ENCODE measurements around the gene RSAD2. TPM values are rescaled to one million over a fixed set of nuclear protein-coding genes. Genes with fewer than 3 reads are reported as not detected.
"Not testable (repeated sequence)": the region's sequence is repeated elsewhere in the genome, so short reads cannot be mapped to it uniquely, and the experiment has no call there.

RSAD2 gene
- total RNA-seq, 1 donor from 2014 or later: 34.2 TPM

DNA sequence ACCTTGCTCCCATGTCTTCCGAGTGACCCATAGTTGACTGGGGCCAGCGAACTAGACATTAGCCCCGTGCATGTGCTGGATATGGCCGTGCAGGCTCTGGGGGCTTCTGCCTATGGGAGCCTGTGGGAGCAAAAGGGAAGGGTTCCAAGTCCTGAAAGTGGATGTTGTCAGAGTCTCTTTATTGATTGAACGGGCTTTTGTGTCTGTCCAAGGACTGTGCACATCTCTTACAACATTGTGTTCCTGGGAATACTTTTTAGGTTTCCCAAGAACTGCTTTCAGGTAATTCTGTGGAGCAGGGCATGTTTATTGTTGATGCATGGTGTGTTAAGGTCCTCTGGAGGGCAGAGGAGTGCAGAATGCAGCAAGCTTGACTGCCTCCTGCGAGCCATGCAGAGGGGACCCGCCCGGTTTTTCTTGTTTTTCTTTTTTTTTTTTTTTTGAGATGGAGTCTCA, 44.7 kb downstream of the RSAD2 start:
- intact Hi-C loops (cut with micrococcal nuclease): no loop called here

DNA sequence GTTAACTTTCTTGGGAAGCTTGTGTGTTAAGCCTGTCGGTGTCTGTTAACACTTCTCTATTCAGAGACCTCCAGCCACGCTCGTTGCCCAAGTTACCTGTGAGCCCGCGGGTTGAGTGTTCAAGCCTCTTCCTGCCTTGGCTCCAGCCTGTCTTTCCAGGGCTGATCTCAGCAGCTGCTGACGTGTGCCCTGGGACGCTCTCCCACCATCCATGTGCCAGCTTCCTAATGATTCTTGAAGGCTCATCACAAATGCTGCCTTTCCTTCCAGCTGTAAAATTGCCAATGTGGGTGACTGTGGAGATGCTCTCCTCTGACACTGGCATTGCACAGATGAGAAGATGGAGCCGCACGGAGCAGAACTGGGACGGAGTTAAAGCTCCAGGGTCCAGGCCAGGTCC, 45.7 kb downstream of the RSAD2 start:
- intact Hi-C loops (cut with micrococcal nuclease): no loop called here

DNA sequence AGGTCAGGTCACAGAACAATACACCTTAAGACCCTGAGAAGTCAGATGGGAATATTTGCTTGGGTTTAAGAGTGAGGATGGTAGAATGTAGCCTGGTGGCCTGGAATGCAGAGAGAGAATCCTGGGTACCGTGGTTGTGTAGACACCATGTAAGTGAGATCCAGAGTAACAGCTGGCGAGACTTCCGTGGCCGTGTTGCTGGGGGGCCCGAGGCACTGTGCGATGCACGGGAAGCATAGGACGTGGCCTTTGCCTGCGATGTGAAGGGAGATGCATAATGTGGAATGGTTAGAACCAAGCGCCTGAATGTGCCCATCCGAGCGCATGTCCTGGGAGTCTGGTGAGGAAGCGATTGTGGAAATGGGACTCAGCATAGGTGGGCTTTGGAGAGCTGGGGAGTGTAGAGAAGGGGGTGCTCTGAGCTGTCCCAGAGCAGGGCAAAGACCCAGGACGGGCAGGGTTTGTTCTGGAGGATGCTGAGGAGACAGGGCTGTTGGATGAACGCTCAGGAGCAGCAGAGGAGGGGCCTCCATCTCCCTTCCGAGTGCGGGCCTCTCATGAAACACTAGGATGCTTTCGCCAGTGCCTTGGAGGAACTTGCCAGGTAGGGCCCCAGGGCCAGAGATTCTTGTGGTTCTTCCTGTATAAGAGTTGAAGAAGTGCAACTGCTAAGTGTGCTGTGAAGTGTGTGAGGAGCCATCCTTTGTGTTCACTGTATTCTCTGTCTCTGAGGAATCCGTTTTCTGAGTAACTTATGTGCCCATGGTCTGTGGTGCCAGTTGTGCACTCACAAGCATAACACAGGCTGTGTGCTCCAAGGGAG, 46.7 kb downstream of the RSAD2 start:
- intact Hi-C loops (cut with micrococcal nuclease): no loop called here

DNA sequence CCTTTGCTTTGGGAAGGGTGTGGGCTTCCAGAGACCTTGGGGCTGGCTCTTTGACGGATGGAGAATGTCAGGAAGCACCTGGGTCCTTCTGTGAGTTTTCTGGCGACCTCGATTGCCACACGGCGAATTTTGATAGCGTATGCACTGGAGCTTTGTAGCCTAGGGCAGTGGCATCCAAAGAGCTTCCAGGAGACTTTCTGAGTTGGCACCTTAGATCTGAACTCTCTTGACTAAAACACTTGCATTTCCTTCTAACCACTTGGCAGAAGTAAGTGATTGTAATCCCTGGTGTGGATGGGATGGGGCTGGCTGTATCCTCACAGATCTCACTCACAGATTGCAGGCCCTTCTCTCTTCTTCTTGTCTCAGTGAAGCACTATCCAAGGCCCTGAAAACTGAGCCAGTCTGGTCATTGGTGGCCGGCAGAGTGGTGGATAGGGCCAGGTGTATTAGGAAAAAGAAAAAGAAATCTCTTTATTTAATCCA, 47.4 kb downstream of the RSAD2 start:
- intact Hi-C loops (cut with micrococcal nuclease): no loop called here

DNA sequence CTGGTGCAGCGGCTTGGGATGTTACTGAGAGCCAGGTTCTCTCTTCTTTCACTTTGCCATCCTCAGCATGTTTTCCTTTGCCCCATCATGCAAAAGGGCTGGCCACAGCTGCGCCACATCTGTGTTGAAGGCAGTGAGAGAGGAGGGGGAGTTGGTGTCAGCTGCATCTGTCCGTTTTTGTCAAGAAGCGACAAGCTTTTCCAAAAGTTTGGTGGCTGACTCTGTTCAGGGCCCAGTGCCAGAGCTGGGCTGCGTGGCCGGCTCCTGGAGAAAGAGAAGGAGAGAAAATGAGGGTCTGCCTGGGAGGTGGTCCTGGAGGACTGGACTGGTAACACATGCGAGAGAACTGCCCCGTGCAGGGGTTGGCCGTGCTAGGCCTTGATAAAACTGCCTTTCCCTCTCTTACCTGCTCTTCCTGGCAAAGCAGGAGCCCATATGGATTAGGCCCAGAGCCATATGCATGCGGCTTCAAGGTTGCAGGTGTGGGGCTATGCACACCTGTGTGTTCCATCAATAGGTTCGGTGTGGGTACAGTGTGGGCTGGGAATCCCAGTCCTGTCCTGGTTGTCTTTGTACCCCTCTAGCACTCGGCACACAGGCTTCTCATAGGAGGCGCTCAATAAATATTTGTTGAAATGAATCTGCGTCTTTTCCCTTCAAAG, 48.6 kb downstream of the RSAD2 start:
- intact Hi-C loops (cut with micrococcal nuclease): no loop called here

DNA sequence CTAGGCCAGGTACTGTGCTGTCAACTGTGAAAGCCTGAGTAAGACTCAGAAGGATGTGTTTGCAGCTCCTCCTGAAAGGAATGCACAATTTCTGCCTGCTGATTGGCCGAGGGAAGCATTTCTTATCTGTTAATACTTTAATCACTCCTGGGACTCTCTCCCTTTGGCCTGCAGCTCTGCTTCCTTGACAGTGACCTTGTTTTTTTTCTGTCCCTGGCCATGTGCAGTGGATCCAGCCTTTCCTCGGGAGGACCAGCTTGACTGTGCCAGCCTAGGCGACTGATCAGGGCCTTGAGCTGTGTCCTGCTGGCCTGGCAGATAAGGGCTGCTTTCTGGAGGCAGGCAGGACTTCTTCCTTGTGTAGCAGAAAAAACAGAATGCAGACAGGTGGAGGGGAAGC, 49.6 kb downstream of the RSAD2 start:
- intact Hi-C loops (cut with micrococcal nuclease): no loop called here

DNA sequence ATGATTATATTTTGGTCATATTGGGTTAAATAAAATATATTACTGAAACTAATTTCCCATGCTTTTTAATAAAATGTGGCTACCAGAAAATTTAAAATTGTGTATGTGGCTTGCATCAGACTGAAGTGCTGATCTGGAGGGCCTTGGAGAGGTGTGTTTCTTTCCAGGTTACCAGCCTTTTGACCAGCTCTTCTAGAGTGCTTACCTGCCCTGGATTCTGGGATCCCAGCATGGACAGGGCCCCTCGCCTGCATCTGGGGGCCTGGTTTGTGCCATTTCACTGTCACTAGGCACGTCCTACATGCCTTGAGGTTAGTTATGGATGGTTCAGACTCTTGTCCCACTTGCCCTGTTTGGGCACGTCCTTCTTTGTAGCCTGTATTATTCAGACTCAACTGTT, 50.2 kb downstream of the RSAD2 start:
- intact Hi-C loops (cut with micrococcal nuclease): no loop called here

DNA sequence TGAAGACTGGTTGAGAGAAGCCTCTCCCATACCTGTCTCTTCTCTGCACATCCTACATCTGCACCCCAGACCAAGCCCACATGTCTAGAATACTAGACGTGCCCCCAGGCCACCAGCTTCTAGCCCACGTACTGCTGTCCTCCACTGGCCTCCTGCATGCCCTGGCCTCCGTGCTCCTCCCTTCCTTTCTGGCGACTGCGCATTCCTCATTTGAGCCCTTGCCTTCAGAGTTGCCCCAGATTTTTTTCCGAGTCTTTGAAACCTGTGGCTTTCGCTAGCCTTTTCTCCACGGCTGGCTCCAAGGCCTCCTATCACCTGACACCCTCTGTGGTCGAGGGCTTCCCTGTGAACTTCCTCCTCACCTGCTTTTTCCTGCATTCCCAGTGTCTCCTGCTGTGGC, 50.9 kb downstream of the RSAD2 start:
- intact Hi-C loops (cut with micrococcal nuclease): no loop called here

DNA sequence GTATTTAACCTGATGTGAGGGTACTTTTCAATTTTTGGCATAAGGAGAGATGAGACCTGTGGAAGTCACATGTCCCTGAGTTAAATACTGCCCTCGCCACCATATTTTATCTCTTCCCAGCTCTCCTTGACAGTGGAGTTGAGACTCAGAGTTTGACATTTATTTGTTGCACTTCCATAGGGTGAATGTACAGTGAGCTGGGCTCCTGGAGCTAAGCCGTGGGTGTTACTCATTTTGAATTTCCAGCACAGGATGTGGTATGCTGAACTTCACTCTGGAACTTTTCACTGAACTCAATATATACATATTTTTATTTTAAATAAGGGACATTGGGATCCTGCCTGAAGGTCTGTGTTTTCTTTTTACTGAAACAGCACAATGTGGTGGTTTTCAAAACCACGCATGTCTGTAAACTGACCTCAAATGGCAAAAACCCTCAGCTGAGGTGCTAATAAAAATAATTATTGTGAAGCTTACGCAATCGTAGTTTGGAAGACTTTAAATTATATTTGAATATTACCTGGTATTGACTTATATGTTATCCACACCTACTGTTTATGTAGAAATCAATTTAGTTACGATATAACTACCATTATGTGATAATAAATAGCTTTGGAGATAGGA, 51.7 kb downstream of the RSAD2 start:
- intact Hi-C loops (cut with micrococcal nuclease): no loop called here

DNA sequence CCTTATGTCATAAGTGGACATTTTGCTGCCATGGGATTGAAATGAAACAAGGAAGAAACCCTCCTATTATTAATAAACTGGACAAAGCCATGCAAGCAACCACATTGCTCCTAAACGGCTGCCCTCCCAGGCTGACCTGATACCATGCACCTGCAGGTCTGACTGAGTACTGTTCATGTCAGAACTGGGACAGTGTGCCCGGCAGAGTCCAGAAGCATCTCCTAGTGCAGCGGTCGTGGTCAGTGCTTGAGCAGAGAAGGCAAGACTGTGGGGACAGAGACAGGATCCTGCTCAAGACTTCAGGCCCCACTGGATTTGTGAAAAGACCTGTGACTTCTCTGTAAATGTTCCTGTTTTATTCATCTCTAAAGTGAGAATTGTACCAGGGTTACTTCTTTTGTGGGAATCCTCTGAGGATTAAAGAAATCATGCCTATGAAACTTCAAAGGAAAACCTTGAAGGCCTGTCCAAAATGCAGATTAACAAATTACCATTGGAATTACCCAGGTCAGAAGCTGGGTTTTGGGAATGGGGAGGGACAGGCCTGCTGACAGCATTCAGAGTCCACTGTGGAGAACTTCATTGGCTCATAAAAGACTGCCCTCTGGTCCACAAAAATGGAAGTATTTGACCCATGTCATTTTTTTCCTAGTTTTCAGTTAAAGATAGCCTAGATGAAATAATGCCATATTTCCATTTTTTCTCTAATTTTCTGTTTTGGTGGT, 53.5 kb downstream of the RSAD2 start:
- intact Hi-C loops (cut with micrococcal nuclease): no loop called here

DNA sequence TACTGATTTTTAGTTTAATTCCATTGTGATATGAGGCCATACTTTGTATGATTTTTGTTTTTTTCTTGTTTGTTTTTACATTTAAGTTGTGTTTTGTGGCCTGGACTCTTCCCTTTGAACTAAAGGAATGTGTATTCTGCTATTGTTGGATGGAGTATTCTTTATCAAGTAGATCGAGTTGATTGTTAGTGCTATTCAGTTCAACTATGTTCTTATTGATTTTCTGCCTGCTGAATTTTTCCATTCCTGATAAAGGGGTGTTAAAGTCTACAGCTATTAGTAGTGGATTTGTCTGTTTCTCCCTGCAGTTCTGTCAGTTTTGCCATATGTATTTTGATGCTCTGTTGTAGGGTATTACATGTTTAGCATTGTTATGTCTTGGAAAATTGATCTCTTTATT, 54.2 kb downstream of the RSAD2 start:
- intact Hi-C loops (cut with micrococcal nuclease): no loop called here

DNA sequence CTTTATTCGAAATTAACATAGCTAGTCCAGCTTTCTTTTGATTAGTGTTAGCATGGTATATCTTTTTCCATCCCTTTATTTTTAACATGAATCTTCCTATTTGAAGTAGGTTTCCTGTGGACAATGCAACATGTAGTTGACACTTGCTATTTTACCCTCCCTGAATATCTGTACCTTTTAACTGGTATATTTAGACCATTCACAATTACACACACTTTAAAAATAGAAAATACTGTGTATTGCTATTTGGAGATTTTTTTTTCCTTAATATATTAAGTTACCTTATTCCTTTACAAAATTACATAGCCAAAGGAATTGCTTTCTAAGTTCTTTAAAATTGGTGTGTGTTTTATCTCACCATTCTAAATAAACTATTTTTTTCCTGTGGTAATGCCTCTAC, 54.6 kb downstream of the RSAD2 start:
- intact Hi-C loops (cut with micrococcal nuclease): no loop called here

DNA sequence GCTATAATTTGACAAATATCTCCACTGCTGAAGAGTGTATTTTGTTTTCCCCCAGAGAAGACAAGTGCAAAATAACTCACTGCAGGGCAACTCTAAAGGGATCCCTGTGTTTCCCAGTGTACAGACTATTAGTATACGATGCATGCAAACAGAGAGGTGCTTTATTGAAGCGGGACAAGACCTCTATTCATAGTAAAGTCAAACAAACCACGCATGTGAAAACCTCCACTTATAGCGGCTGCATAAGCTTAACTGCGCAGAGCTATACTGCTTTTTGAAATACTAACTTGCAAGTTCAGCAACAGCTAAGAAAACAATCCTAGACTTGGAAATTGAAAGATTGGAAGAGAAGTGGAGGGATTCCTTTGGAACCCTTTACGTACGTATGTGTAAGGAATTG, 55.3 kb downstream of the RSAD2 start:
- intact Hi-C loops (cut with micrococcal nuclease): no loop called here

DNA sequence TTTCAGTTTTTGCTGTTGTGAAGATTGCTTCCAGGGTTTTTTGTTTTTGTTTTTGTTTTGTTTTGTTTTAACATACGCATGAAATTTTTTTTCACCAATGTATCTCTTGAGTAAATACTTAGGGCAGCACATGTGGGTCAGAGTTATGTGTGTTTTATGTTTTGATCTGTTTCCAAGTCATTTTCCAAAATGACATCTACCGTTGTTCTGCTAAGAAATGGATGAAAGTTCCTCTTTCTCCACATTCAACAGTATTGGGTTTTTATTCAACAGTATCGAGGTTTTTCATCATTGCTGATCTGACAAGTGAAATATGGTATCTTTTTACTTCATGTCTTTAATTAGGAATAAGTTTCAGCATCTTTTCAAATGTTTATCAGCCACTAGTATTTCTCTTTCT, 56.3 kb downstream of the RSAD2 start:
- intact Hi-C loops (cut with micrococcal nuclease): no loop called here

DNA sequence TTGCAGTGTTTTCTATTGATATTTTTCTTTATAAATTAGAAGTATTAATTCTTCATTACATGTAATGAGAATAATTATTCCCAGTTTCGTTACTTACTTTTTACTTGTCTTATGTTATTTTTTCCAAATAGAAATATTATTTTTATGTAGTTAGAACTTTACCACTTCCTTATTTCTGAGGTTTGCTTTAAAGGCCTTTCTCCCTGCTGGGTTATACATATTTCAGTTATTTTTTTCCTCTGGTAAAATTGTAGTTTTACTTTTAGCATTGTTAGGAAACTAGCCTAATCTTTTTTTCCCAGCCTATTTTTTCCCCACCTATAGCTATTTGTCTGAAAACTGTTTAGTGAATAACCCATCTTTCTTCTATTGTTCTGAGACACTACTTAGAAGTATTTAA, 56.8 kb downstream of the RSAD2 start:
- intact Hi-C loops (cut with micrococcal nuclease): no loop called here

DNA sequence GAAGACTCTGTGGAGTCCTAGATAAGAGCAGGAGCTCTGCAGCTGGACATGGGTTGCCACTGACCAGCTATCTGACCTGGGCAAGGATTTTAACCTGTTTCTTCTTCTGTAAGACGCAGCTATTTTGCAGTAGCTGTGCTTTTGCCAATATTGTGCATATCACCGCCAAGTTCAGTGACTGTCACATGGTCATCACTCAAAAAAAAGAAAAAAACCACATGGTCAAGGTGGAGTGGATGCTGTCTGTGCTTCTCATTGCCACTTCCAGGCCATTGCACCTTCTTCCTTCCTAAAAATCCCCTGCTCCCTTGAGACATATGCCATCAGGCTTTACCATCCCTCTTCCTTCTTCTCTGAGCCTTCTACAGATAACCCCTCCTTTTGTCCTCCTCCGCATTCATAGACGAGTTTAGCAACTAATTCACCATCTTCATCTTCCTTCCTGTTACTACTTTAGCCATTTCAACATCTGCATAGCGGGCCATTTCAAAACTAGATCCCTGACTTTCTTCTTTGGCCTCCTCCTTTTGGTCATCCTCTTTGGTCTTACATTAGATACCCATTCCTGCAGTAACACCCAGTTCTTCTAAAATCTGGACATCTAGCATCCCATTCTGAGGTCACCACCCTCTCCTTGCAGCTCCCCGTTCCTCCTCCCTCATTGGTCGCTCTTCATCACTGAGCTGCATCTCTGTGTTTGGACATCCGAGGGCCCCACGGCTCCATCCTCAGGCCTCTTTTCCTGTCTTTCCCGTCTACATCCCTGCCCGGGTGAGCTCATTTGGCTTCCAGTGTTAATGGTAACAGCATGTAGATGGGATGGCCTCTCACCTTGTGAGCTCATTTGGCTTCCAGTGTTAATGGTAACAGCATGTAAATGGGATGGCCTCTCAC, 57.4 kb downstream of the RSAD2 start:
- intact Hi-C loops (cut with micrococcal nuclease): no loop called here

DNA sequence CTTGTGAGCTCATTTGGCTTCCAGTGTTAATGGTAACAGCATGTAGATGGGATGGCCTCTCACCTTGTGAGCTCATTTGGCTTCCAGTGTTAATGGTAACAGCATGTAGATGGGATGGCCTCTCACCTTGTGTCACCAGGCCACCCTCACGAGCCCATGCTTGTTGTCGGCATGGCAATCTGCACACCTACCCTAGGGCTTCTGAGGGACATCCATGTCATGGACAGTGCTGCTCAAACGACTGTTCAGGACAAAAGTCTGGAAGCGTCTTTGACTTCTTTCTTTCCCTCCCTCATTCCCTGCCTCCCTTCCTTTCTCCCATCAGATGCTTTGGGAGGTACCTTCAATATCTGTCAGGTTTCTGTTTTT, 58.1 kb downstream of the RSAD2 start:
- intact Hi-C loops (cut with micrococcal nuclease): not testable (repeated sequence)

DNA sequence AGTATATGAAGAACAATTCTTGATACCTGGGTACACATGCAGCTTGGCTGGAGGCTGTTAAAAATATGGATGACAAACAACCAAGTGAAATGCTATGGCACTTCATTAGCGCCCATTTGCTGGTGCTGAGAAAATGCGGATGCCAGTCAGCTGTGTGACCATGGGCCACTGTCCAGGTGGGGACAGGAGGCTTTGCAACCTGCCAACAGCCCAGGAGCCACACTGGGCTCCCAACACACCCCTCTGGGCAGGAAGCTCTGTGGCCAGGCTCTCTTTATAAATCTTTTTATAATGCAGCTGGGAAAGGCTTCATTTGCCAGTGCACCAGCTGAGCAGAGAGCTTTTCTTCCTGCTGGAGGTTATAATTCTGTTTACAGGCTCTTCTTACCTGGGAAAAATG, 59.6 kb downstream of the RSAD2 start:
- intact Hi-C loops (cut with micrococcal nuclease): no loop called here

DNA sequence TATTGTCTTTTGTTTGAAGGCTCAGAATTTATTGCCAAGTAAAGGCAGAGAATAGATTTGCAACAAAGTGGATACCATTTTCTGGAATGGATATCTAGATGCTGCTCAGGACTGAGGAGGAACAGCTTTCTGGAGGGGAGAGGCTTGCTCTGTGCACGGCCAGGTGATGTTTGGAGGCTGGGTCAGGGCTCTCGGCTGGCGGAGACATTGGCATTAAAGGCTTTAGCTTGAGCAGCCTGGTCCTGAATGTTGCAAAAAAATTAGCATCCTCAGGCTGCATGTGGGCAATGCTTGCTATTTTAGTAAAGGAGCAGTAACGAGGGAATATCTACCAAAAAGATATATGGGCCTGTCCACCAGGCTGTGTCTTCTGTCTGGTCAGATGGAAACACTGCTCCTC, 60.0 kb downstream of the RSAD2 start:
- intact Hi-C loops (cut with micrococcal nuclease): no loop called here

DNA sequence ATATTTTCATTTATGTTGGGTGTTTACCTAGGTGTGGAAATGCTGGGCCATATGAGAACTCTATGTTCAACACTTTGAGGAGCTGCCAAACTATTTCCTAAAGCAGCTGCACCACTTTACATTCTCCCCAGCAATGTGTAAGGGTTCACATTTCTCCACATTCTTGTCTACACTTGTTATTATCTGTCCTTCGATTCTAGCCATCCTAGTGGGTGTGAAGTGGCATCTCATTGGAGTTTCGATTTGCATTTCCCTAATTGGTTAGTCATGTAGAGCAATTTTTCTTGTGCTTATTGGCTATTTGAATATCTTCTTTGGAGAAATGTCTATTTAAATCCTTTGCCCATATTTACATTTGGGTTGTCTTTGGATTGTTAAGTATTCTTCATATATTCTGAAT, 61.5 kb downstream of the RSAD2 start:
- intact Hi-C loops (cut with micrococcal nuclease): no loop called here

DNA sequence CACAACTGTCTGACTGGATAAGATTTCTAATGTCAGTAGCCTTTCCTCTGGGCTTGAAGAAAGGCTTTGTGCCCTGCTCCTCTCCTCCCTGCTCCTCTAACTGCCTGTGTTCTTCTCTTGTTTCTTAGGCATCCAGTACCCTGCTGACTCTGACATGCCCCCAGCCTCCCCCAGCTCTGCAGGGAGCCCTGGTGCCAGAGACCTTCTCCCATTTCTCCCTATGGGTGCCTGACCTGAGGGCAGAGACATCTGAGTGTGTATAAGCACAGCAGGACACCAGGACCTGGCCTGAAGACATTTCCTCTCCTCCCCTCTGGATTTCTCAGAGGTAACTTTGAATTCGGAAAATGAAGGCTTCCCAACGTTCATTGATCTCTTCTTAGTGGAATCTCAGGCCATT, 63.2 kb downstream of the RSAD2 start:
- intact Hi-C loops (cut with micrococcal nuclease): no loop called here
